BLaER1 treated with 17β-estradiol and CSF1 and Interleukin-3, amounts not matched to agents 10 nM and 100 nM (cell line): ENCODE data around the gene CNNM4.

ENCODE experiments used
- H3K27ac ChIP-seq, 11 experiments: shearing (Covaris generic); formaldehyde crosslinking; 2 replicates each; pipeline ENCODE4 v1.8.1; 2022
- H3K27me3 ChIP-seq, 11 experiments: shearing (Covaris generic); formaldehyde crosslinking; 2 replicates each; pipeline ENCODE4 v1.8.1; 2022
- H3K36me3 ChIP-seq, 11 experiments: shearing (Covaris generic); formaldehyde crosslinking; 2 replicates each; pipeline ENCODE4 v1.8.1; 2022
- H3K4me1 ChIP-seq, 10 experiments: shearing (Covaris generic); formaldehyde crosslinking; 2 replicates each; pipeline ENCODE4 v1.8.1; 2022
- H3K4me2 ChIP-seq, 11 experiments: shearing (Covaris generic); formaldehyde crosslinking; 2 replicates each; pipeline ENCODE4 v1.8.1; 2022
- H3K4me3 ChIP-seq, 10 experiments: shearing (Covaris generic); formaldehyde crosslinking; 2 replicates each; pipeline ENCODE4 v1.8.1; 2022
- H3K9ac ChIP-seq, 11 experiments: shearing (Covaris generic); formaldehyde crosslinking; 2 replicates each; pipeline ENCODE4 v1.8.1; 2022
- H3K9me3 ChIP-seq, 11 experiments: shearing (Covaris generic); formaldehyde crosslinking; replicated peaks in 1 of 11; 2 replicates each; pipeline ENCODE4 v1.8.1; 2022
- H4K20me1 ChIP-seq, 11 experiments: shearing (Covaris generic); formaldehyde crosslinking; 2 replicates each; pipeline ENCODE4 v1.8.1; 2022
- Cebpa-rat ChIP-seq, 11 experiments: shearing (Covaris generic); IDR thresholded peaks; 2 replicates each; pipeline ENCODE4 v1.8.1; 2022

The CNNM4 gene

DNA sequence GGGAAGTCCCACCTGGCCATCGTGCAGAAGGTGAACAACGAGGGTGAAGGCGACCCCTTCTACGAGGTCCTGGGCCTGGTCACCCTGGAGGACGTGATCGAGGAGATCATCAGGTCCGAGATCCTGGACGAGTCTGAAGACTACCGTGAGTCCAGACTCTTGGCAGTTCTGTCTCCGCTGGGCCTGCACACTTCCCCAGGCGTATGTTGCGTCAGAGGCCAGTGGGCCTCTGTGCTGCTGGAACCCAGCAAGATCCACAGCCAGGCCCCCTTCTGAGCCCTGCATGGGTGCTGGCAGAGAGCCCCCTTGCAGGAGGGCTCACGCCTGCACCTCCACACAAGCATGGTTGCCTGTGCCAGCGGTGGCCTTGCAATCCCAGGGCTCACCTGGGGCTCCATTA is 64.4 kb downstream of the CNNM4 start:
- Histone ChIP-seq H3K27me3 (no peaks in the 10 kb centered on the region), H3K27ac (no peak overlapping the region), H3K4me1 (peaks cover 0 to 31% (median 25%) of the 10 kb centered on the region in 10 experiments; a peak in 15 of 20 replicates), H3K9ac (no peak overlapping the region), H3K9me3 (no peaks in the 10 kb centered on the region), H3K36me3 (peaks cover 50 to 94% (median 68%) of the 10 kb centered on the region in 11 experiments), H3K4me3 (no peak overlapping the region), H3K4me2 (no peak overlapping the region), H4K20me1 (peaks cover 18 to 86% (median 56%) of the 10 kb centered on the region in 11 experiments; a peak in 20 of 22 replicates)
- TF ChIP-seq Cebpa-rat (IDR thresholded peaks at IDR 0.05), result no peak

- no peaks in the 10 kb centered on the region for H3K27me3 ChIP-seq
- no peak overlapping the region for H3K4me3 ChIP-seq
- H3K27ac ChIP-seq, result no peak overlapping the region
- no peak for TF ChIP-seq Cebpa-rat (IDR thresholded peaks at IDR 0.05)
- no peak overlapping the region for H3K4me2 ChIP-seq
- peaks cover 4 to 85% (median 50%) of the 10 kb centered on the region in 11 experiments; a peak in 19 of 22 replicates for H4K20me1 ChIP-seq
- H3K4me1 ChIP-seq, result peaks cover 0 to 22% (median 16%) of the 10 kb centered on the region in 10 experiments; a peak in 13 of 20 replicates
- no peak overlapping the region for H3K9ac ChIP-seq
- H3K9me3 ChIP-seq, result no peaks in the 10 kb centered on the region
- H3K36me3 ChIP-seq, result peaks cover 62 to 96% (median 84%) of the 10 kb centered on the region in 11 experiments
Measured at GRCh38 chr2:96826546-96827278, 66.0 kb downstream of the CNNM4 start.

GRCh38 chr2:96828436-96828835 is 67.7 kb downstream of the CNNM4 start:
- peaks cover 62 to 97% (median 81%) of the 10 kb centered on the region in 11 experiments for H3K36me3 ChIP-seq
- H3K4me3 ChIP-seq, result no peak overlapping the region
- H3K27ac ChIP-seq, result no peak overlapping the region
- no peaks in the 10 kb centered on the region for H3K27me3 ChIP-seq
- peaks cover 0 to 87% (median 45%) of the 10 kb centered on the region in 11 experiments; a peak in 19 of 22 replicates for H4K20me1 ChIP-seq
- H3K4me2 ChIP-seq, result no peak overlapping the region
- peaks cover 14 to 25% (median 20%) of the 10 kb centered on the region in 10 experiments for H3K4me1 ChIP-seq
- H3K9ac ChIP-seq, result no peak overlapping the region
- TF ChIP-seq Cebpa-rat (IDR thresholded peaks at IDR 0.05), result no peak
- H3K9me3 ChIP-seq, result no peaks in the 10 kb centered on the region

GRCh38 chr2:96828874-96829273 is 68.2 kb downstream of the CNNM4 start:
- no peak for TF ChIP-seq Cebpa-rat (IDR thresholded peaks at IDR 0.05)
- Histone ChIP-seq H3K4me1 (peaks cover 19 to 28% (median 24%) of the 10 kb centered on the region in 10 experiments), H3K36me3 (peaks cover 62 to 92% (median 78%) of the 10 kb centered on the region in 11 experiments), H3K4me2 (no peak overlapping the region), H3K9me3 (no peaks in the 10 kb centered on the region), H3K9ac (no peak overlapping the region), H4K20me1 (peaks cover 0 to 84% (median 41%) of the 10 kb centered on the region in 11 experiments; a peak in 19 of 22 replicates), H3K27me3 (no peaks in the 10 kb centered on the region), H3K27ac (no peak overlapping the region), H3K4me3 (no peak overlapping the region)

DNA sequence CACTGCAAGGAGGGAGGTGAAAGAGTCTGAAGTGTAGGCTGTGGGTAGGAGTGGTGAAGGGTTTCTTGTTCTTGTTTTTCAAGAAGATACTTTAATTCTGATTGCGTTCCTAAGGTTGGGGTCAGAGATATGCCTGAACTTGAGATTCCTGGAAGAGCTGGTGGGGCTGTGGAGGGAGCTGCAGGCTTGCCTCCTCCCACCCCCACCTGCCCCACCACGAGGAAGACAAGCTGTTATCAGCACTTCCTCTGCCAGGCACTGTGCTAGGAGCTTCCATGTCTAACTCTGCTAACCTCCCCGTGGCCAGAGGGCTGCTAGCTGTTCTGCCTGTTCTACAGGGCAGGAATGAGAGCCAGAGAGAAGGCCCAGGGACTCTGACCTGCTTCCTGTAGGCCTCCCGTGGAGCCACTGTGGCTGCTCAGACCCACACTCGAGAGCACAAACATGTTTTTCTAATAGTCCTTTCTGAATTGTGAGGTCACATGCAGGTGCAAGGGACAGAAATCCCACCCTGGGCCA is 69.4 kb downstream of the CNNM4 start:
- Histone ChIP-seq H3K27me3 (no peaks in the 10 kb centered on the region), H3K9me3 (no peaks in the 10 kb centered on the region), H3K36me3 (peaks cover 61 to 89% (median 80%) of the 10 kb centered on the region in 11 experiments), H3K4me2 (no peak overlapping the region), H3K27ac (no peak overlapping the region), H4K20me1 (peaks cover 0 to 73% (median 37%) of the 10 kb centered on the region in 11 experiments; a peak in 17 of 22 replicates), H3K9ac (no peak overlapping the region), H3K4me3 (no peak overlapping the region), H3K4me1 (peaks cover 19 to 32% (median 26%) of the 10 kb centered on the region in 10 experiments)
- no peak for TF ChIP-seq Cebpa-rat (IDR thresholded peaks at IDR 0.05)

DNA sequence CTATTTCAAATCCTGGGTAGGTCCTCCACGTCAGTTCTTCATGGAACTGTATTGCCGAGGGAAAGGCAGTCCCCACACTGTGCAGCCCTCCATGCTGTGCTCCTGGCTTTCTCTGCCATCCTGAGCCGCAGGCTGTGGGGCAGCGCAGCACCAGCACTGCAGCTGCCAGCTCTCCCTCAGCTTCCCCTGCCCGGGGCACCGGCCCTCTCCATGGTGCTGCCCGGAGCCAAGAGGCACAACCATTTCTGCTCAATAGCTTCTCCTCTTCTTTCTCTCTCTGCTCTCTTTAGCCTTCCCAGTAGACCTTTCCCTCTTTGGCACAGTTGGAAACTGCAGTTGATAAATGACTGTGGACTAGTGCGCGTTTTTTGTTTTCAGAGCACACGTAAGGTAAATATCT is 71.0 kb downstream of the CNNM4 start:
- Histone ChIP-seq H3K4me2 (peak overlapping the region in 6 of 11 experiments; percentile 39 to 82 (median 78); a peak in 10 of 22 replicates), H3K9ac (no peak overlapping the region), H3K27me3 (no peaks in the 10 kb centered on the region), H4K20me1 (peaks cover 0 to 57% (median 26%) of the 10 kb centered on the region in 11 experiments; a peak in 16 of 22 replicates), H3K27ac (no peak overlapping the region), H3K9me3 (no peaks in the 10 kb centered on the region), H3K4me3 (no peak overlapping the region), H3K4me1 (peaks cover 19 to 32% (median 26%) of the 10 kb centered on the region in 10 experiments), H3K36me3 (peaks cover 48 to 84% (median 68%) of the 10 kb centered on the region in 11 experiments)
- TF ChIP-seq Cebpa-rat (IDR thresholded peaks at IDR 0.05), result no peak

GRCh38 chr2:96832408-96832753 is 71.7 kb downstream of the CNNM4 start:
- peaks cover 43 to 84% (median 61%) of the 10 kb centered on the region in 11 experiments for H3K36me3 ChIP-seq
- H3K9ac ChIP-seq, result peak overlapping the region in 3 of 11 experiments; percentile 16 to 48 (median 36); a peak in 3 of 22 replicates
- no peaks in the 10 kb centered on the region for H3K9me3 ChIP-seq
- H3K4me3 ChIP-seq, result no peak overlapping the region
- H4K20me1 ChIP-seq, result peaks cover 0 to 53% (median 22%) of the 10 kb centered on the region in 11 experiments; a peak in 16 of 22 replicates
- TF ChIP-seq Cebpa-rat (IDR thresholded peaks at IDR 0.05), result no peak
- peaks cover 19 to 32% (median 26%) of the 10 kb centered on the region in 10 experiments for H3K4me1 ChIP-seq
- peak overlapping the region; percentile 39 to 82 (median 69); a peak in 21 of 22 replicates for H3K4me2 ChIP-seq
- H3K27me3 ChIP-seq, result no peaks in the 10 kb centered on the region
- peak overlapping the region in 3 of 11 experiments; percentile 6 to 38 (median 15); a peak in 3 of 22 replicates for H3K27ac ChIP-seq

- H3K4me3 ChIP-seq, result no peak overlapping the region
- H3K9ac ChIP-seq, result peak overlapping the region in 3 of 11 experiments; percentile 16 to 48 (median 36); a peak in 4 of 22 replicates
- H3K4me1 ChIP-seq, result peaks cover 19 to 35% (median 31%) of the 10 kb centered on the region in 10 experiments
- H3K27me3 ChIP-seq, result no peaks in the 10 kb centered on the region
- no peak for TF ChIP-seq Cebpa-rat (IDR thresholded peaks at IDR 0.05)
- H3K4me2 ChIP-seq, result peak overlapping the region; percentile 39 to 82 (median 69)
- H4K20me1 ChIP-seq, result peaks cover 0 to 53% (median 27%) of the 10 kb centered on the region in 11 experiments; a peak in 16 of 22 replicates
- peak overlapping the region in 3 of 11 experiments; percentile 6 to 38 (median 15); a peak in 3 of 22 replicates for H3K27ac ChIP-seq
- H3K36me3 ChIP-seq, result peaks cover 38 to 82% (median 59%) of the 10 kb centered on the region in 11 experiments
- H3K9me3 ChIP-seq, result no peaks in the 10 kb centered on the region
Measured at GRCh38 chr2:96832754-96833507, 72.2 kb downstream of the CNNM4 start.
